Activated CD8-positive, alpha-beta memory T cell treated with anti-CD3 and anti-CD28 coated beads, Interleukin-2, amount 50 U/mL, for 24 hours (primary cell): Measurements from ENCODE around the gene ZIC5.

Experiments used
- DNase-seq: peaks from one replicate; pipeline ENCODE4 v3.0.0-alpha.2; 2020; ENCODE audit errors: extremely low read depth

The ZIC5 gene

DNA sequence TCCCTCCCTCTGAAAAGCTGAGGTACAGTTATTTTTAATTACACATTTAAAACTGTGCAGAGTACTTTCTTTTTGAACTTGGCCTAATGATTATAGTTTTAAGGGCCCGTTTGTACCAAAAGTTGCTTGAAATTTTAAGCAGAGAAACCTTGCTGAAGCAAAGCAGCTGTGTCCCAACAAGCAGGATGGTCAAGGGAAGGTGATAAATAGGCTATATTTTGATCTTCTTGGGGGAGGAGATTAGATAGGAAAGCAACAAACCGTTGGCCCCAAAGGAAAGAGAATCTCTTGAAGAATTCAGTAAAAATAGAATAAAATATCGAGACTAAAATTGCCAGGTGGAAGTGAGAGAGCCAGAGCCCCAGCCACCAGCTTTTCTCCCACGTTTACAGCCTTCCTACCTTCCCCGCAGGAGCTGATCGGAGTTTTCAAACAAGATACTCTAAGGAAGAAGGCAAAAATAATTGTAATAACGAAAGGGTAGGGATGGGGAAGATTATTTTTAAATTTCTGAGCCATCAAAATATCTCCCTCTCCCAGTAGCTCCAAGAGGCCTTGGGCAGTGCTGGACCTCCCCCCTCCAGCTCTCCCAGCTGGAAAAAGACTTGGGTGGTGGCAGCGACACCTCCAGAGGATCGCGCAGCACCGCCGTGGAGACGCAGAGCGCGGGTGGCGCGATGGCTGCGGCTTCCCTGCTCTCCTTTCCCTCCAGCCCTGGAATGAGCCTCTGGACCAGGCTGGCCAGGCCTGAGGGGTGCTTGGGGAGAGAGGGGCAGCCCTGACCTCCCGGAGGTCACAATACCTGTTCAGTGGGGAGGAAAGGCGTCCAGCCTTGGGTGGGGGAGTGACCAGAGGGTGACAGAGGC is 15.8 kb upstream of the ZIC5 start:
- DNase-seq = no peak

GRCh38 chr13:99986741-99987140 is 15.2 kb upstream of the ZIC5 start:
- no peak for DNase-seq

DNA sequence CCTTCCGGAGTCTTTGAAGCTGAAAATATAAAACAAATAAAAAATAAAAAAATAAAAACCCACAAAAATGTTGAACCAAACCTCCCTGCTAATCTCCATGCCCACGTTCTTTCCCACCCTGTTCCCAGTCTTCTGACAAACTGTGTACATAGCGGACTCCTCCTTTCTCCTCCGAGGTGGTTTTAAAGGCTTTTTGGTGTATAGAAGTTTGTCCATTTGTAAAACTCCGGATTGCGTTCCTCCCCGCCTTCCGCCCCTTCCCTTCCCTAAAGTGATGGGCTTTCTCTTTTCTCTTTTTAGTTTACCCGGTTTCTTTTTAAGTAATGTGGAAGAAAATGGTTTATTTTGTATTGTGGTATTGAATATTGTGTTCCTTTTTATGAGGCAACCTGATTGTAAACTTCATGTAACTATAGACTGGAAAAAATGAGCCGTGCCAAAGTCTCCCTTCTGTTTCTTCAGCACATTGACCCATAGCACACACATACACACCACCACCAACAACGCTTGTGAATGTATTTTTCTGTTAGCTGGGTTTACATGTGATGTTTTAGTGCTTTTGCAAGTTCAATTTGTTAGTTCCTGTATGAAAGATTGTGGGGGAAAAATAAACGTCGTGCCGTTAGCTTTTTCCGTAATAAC is 14.4 kb upstream of the ZIC5 start:
- no peak for DNase-seq

DNA sequence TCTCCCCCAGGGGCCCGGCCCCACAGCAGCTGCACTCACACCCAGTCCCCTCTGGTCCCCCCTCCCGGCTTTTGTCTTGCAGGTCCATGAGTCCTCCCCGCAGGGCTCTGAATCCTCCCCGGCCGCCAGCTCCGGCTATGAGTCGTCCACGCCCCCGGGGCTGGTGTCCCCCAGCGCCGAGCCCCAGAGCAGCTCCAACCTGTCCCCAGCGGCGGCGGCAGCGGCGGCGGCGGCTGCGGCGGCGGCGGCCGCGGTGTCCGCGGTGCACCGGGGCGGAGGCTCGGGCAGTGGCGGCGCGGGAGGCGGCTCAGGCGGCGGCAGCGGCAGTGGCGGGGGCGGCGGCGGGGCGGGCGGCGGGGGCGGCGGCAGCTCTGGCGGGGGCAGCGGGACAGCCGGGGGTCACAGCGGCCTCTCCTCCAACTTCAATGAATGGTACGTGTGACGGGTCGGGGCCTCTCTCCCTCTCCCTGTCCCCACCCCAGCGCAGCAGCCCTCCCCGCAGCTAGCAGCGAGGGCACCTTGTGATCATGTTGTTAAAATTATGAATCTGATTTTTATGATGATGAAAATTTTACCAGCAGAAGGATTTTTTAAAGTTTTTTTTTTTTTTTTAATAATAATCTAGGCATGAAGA is 13.8 kb upstream of the ZIC5 start:
- no peak for DNase-seq

- no peak for DNase-seq
Observed at GRCh38 chr13:99984461-99985240, 13.1 kb upstream of the ZIC5 start.

GRCh38 chr13:99983499-99984401 is 12.2 kb upstream of the ZIC5 start:
- DNase-seq = no peak

- DNase-seq = no peak
Observed at GRCh38 chr13:99982731-99983498, 11.3 kb upstream of the ZIC5 start.

- no peak for DNase-seq
Observed at GRCh38 chr13:99982036-99982730, 10.6 kb upstream of the ZIC5 start.

- DNase-seq = no peak
Observed at GRCh38 chr13:99981735-99982035, 10.1 kb upstream of the ZIC5 start, which contains the start of gene ZIC2. ZIC2 (plus strand) TSS chr13:99981784; CDS start chr13:99982065, 281 bp downstream.

GRCh38 chr13:99980824-99981734 is 9.5 kb upstream of the ZIC5 start:
- DNase-seq = no peak

- peak; percentile 19 for DNase-seq
Observed at GRCh38 chr13:99980201-99980823, 8.7 kb upstream of the ZIC5 start.

- no peak for DNase-seq
Observed at GRCh38 chr13:99979453-99980200, 8.1 kb upstream of the ZIC5 start.

- no peak for DNase-seq
Observed at GRCh38 chr13:99978799-99979452, 7.4 kb upstream of the ZIC5 start.

DNA sequence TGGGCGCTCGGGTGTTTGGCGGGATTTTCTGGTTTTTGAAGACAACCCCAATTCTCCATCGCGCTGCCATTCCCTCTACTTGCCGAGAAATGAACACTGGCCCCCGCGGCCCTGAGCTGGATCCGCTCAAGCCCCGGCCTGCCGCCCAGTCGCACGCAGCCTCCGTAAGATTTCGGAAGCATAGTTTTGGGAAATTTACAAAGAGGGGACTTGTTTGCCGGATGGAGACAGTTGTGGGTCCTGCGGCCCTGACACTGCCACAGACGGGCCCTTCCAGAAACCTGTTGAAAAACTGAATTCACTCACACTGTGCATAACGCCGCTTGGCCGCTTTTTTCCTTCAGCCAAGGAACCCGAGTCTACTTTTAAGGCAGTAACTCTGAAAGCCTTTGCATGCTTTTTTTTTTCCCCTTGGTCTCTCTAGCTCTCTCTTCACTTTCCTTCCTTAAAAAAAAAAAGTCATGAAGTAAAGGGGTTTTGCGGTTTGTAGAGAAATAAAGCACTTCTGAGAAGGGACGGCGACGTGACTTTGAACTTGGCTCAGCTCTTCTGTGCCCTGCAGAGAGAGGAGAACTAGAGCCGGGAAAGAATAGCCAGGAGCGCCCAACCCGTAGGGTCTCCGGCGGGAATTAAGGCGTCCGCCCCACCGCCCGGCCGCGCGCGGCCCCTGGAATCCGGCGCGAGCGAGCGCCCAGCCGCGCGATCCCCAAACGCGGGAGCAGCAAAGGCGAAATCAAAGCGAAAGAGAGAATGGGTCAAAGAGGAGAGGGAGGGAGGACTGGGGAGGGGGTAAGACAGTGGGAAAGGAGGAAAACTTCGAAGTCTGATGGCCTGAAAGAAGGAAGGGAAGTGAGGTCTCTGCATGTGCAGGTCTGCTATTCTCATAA is 6.6 kb upstream of the ZIC5 start:
- no peak for DNase-seq

DNA sequence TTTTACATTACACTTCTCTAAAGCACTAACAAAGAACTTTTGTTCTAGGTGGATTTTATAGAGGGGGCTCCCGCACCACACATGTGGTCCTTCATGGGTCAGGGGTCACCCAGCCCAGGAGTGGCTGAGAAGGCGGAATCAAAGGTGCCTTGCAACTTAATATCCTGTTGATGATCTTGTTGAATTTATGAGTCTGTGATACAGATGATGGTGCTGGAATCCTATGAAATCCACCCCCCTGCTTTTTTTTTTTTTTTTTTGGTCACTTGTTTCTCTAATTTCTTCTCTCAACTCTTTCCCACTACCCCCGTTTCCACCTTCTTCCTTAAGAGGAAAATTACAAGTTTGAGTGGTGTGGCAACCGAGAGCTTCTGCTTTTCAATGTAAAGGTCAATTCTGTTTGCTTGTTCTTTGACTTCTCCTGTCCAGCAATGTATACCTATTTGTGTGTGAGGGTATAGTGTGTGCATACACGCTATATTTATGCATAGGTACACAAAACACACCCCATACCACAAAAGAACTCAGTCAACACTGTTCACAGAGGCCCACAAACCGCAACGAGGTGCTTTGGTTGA is 5.9 kb upstream of the ZIC5 start:
- DNase-seq = no peak

DNA sequence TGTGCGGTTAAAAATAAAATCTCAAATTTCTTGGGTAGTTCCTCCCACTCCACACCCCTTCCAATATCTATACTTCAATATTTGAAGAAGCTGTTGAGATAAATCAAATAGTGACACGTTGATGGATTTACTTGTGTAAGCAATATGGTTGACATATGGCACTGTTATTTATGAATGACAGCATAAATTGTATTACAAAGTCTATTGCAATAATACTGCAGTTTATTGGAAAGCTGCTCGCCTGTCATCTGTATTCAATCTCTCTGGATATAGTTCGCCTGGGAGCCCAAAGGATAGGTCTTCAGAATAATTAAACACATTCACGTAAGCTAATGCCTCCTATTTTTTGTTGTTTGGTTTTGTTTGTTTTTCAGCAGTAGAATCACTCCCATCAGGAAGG is 5.0 kb upstream of the ZIC5 start:
- no peak for DNase-seq
